ENCODE measurements around the gene LSM3. TPM values are rescaled to one million over a fixed set of nuclear protein-coding genes. Genes with fewer than 3 reads are reported as not detected.

LSM3 gene
- total RNA-seq, 1 experiment from 2014 or later: 11.9 TPM

GRCh38 chr3:14227856-14228255, 49.2 kb downstream of the LSM3 start:
- Histone ChIP-seq H3K4me1 (ENCODE audit: control insufficient read depth, insufficient read depth, low read length) (peaks cover 4% of the 10 kb centered on the region), H3K36me3 (ENCODE audit: control insufficient read depth, insufficient read depth, low read length) (no peaks in the 10 kb centered on the region), H3K9me3 (ENCODE audit: control insufficient read depth, insufficient read depth, low read depth, low read length) (no peaks in the 10 kb centered on the region), H3K27ac (ENCODE audit: low read length) (peak overlapping the region; percentile 48; the same call in 1 of the 2 replicates), H3K27me3 (ENCODE audit: control insufficient read depth, insufficient read depth, low read length) (no peaks in the 10 kb centered on the region), H3K4me3 (ENCODE audit: low read depth in 2 of 2, low read length in 2 of 2) (no peak overlapping the region)
- TF ChIP-seq TCF7L2 (IDR thresholded peaks at IDR 0.05; ENCODE audit: low read depth, low read length) (no peak), REST (IDR thresholded peaks at IDR 0.05; ENCODE audit: insufficient read depth in 1 of 2, low read depth in 2 of 2, low read length in 1 of 2) (no peak), POLR2AphosphoS5 (IDR thresholded peaks at IDR 0.05; ENCODE audit: low read depth, low read length) (no peak), CTCF (IDR thresholded peaks at IDR 0.05) (no peak), SIN3A (IDR thresholded peaks at IDR 0.05; ENCODE audit: borderline replicate concordance, insufficient read depth, low read depth, low read length) (no peak)
- in situ Hi-C loops (cut with HindIII; ENCODE audit: low pct_unique_long_range_greater_than_20kb, low sequenced_read_pairs) (no loop called here), intact Hi-C loops (cut with micrococcal nuclease; ENCODE audit: unreplicated experiment) (no loop called here)
- BruUV-seq (replicated peaks): no TSS peak
- POLR2A ChIA-PET: no interaction called here
- ATAC-seq (no peak), DNase-seq (ENCODE audit: low read depth, low spot score) (no peak)
- CTCF ChIA-PET: no interaction called here

GRCh38 chr3:14228681-14229470, 50.3 kb downstream of the LSM3 start:
- H3K4me1 ChIP-seq (ENCODE audit: control insufficient read depth, insufficient read depth, low read length): peaks cover 4% of the 10 kb centered on the region
- H3K36me3 ChIP-seq (ENCODE audit: control insufficient read depth, insufficient read depth, low read length): no peaks in the 10 kb centered on the region
- DNase-seq (ENCODE audit: low read depth, low spot score) (no peak), ATAC-seq (no peak)
- TF ChIP-seq SIN3A (IDR thresholded peaks at IDR 0.05; ENCODE audit: borderline replicate concordance, insufficient read depth, low read depth, low read length): no peak
- TF ChIP-seq REST (IDR thresholded peaks at IDR 0.05; ENCODE audit: insufficient read depth in 1 of 2, low read depth in 2 of 2, low read length in 1 of 2): no peak
- TF ChIP-seq CTCF (IDR thresholded peaks at IDR 0.05): no peak
- TF ChIP-seq POLR2AphosphoS5 (IDR thresholded peaks at IDR 0.05; ENCODE audit: low read depth, low read length): no peak
- TF ChIP-seq TCF7L2 (IDR thresholded peaks at IDR 0.05; ENCODE audit: low read depth, low read length): no peak
- no peak overlapping the region for H3K4me3 ChIP-seq (ENCODE audit: low read depth in 2 of 2, low read length in 2 of 2)
- peak overlapping the region; percentile 65 for H3K27ac ChIP-seq (ENCODE audit: low read length)
- CTCF ChIA-PET: no interaction called here
- no TSS peak for BruUV-seq (replicated peaks)
- POLR2A ChIA-PET: no interaction called here
- intact Hi-C loops (cut with micrococcal nuclease; ENCODE audit: unreplicated experiment) (no loop called here), in situ Hi-C loops (cut with HindIII; ENCODE audit: low pct_unique_long_range_greater_than_20kb, low sequenced_read_pairs) (no loop called here)
- H3K27me3 ChIP-seq (ENCODE audit: control insufficient read depth, insufficient read depth, low read length): no peaks in the 10 kb centered on the region
- no peaks in the 10 kb centered on the region for H3K9me3 ChIP-seq (ENCODE audit: control insufficient read depth, insufficient read depth, low read depth, low read length)
